Suppressor macrophage treated with lipopolysaccharide for 1 hour (primary cell): ENCODE data around the gene DLG2.

Source experiments
- DNase-seq, 3 donors: peaks; one replicate each; pipeline ENCODE4 v3.0.0-alpha.2; 2020 to 2022

The DLG2 gene

GRCh38 chr11:83681906-83682610 lies 1945.1 kb downstream of the DLG2 start:
- no peak for DNase-seq

- DNase-seq: no peak
These were observed 1945.9 kb downstream of the DLG2 start for GRCh38 chr11:83681031-83681781.

- DNase-seq: no peak
These were observed 1946.8 kb downstream of the DLG2 start for GRCh38 chr11:83680321-83680720.

- DNase-seq: no peak
These were observed 1948.1 kb downstream of the DLG2 start for GRCh38 chr11:83678831-83679584.

GRCh38 chr11:83677730-83678129 lies 1949.4 kb downstream of the DLG2 start:
- no peak for DNase-seq

GRCh38 chr11:83676056-83676601 lies 1951.0 kb downstream of the DLG2 start:
- no peak for DNase-seq

GRCh38 chr11:83674102-83674896 lies 1952.8 kb downstream of the DLG2 start:
- DNase-seq: no peak

GRCh38 chr11:83671289-83671688 lies 1955.9 kb downstream of the DLG2 start:
- DNase-seq: no peak

GRCh38 chr11:83666149-83666548 lies 1961.0 kb downstream of the DLG2 start:
- DNase-seq: no peak

GRCh38 chr11:83663988-83664387 lies 1963.2 kb downstream of the DLG2 start:
- DNase-seq: no peak

GRCh38 chr11:83663446-83663845 lies 1963.7 kb downstream of the DLG2 start:
- DNase-seq: no peak

- DNase-seq: no peak
These were observed 1964.7 kb downstream of the DLG2 start for GRCh38 chr11:83662494-83662893.

- no peak for DNase-seq
These were observed 1965.4 kb downstream of the DLG2 start for GRCh38 chr11:83661491-83662350.

GRCh38 chr11:83659466-83659865 lies 1967.7 kb downstream of the DLG2 start:
- no peak for DNase-seq

- no peak for DNase-seq
These were observed 1970.3 kb downstream of the DLG2 start for GRCh38 chr11:83656796-83657330.

GRCh38 chr11:83655976-83656375 lies 1971.2 kb downstream of the DLG2 start:
- no peak for DNase-seq

- no peak for DNase-seq
These were observed 1977.7 kb downstream of the DLG2 start for GRCh38 chr11:83649528-83649855.

GRCh38 chr11:83648610-83649527 lies 1978.3 kb downstream of the DLG2 start:
- no peak for DNase-seq

GRCh38 chr11:83645561-83645960 lies 1981.6 kb downstream of the DLG2 start:
- DNase-seq: no peak

GRCh38 chr11:83643115-83643514 lies 1984.0 kb downstream of the DLG2 start:
- no peak for DNase-seq
